HG03097 (cell line): ENCODE data around the gene SCARB1.

ENCODE experiments used
- ATAC-seq: cut with Tn5 transposase; IDR thresholded peaks from one replicate; pipeline ENCODE4 v1.9.1; 2021; ENCODE audit not compliant: unreplicated experiment, low FRiP score

The SCARB1 gene

GRCh38 chr12:124737772-124738635 lies 125.7 kb downstream of the SCARB1 start:
- ATAC-seq, result no peak

- ATAC-seq, result no peak
These were observed 126.6 kb downstream of the SCARB1 start for GRCh38 chr12:124737040-124737419.

- no peak for ATAC-seq
These were observed 127.3 kb downstream of the SCARB1 start for GRCh38 chr12:124736115-124737039.

- ATAC-seq, result no peak
These were observed 129.4 kb downstream of the SCARB1 start for GRCh38 chr12:124734224-124734788.

- ATAC-seq, result no peak
These were observed 130.6 kb downstream of the SCARB1 start for GRCh38 chr12:124733086-124733485.

GRCh38 chr12:124732275-124733075 lies 131.2 kb downstream of the SCARB1 start:
- ATAC-seq, result no peak

- ATAC-seq, result no peak
These were observed 131.8 kb downstream of the SCARB1 start for GRCh38 chr12:124731869-124732268.

GRCh38 chr12:124730455-124730932 lies 133.2 kb downstream of the SCARB1 start:
- no peak for ATAC-seq

- ATAC-seq, result no peak
These were observed 135.7 kb downstream of the SCARB1 start for GRCh38 chr12:124727922-124728321.

GRCh38 chr12:124727264-124727800 lies 136.3 kb downstream of the SCARB1 start:
- ATAC-seq, result no peak
